Measurements from ENCODE around the gene DNAAF3.

Gene DNAAF3

DNA sequence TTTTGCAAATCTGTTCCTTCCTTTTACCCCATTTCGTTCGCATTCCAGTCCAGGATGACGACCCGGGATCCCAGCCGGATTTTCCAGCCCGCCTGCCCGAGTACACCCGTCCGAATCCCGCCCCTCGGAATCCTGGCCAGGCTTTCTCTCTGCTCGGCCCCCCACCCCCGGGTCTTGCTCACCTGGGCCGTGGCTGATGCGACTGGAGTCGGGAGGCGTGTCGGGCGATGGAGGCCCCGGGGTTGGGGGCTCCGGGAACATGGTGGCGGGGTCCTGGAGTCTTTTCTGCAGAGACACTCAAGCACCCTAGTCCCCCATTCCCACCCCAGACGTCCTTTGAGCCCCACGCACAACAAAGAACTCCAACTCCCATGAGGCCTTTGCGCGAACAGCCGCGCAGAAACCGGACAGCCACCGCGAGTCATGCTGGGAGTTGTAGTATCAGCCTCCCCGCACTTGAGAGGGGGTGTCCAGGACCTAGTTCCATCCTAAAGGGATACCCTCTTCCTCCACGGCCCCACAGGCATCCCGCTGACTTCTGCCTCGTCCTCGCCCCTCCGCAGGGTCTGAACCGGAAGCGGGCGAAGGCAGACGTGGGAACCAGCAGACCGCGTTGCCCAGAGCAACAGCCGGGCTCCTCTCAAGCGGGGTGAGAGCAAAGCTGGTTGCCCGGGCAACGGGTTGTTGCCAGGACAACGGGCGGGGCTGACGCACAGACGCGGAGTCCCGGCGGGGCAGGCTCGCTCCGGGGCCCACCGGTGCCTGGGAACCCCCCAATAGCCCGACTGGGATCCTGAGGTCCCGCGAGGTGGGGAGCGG lies 12.6 kb upstream of the DNAAF3 start (continued):
- TF ChIP-seq ZNF341 (tag by site-specific recombination; IDR thresholded peaks at IDR 0.05; ENCODE audit: low read depth) (peak; percentile 85), ZNF24 (tag by site-specific recombination; IDR thresholded peaks at IDR 0.05) (no peak)
- TF ChIP-seq, protein P1, sequence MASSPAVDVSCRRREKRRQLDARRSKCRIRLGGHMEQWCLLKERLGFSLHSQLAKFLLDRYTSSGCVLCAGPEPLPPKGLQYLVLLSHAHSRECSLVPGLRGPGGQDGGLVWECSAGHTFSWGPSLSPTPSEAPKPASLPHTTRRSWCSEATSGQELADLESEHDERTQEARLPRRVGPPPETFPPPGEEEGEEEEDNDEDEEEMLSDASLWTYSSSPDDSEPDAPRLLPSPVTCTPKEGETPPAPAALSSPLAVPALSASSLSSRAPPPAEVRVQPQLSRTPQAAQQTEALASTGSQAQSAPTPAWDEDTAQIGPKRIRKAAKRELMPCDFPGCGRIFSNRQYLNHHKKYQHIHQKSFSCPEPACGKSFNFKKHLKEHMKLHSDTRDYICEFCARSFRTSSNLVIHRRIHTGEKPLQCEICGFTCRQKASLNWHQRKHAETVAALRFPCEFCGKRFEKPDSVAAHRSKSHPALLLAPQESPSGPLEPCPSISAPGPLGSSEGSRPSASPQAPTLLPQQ (tag by site-specific recombination; IDR thresholded peaks at IDR 0.05): peak; percentile 96
- TF ChIP-seq, protein P2, sequence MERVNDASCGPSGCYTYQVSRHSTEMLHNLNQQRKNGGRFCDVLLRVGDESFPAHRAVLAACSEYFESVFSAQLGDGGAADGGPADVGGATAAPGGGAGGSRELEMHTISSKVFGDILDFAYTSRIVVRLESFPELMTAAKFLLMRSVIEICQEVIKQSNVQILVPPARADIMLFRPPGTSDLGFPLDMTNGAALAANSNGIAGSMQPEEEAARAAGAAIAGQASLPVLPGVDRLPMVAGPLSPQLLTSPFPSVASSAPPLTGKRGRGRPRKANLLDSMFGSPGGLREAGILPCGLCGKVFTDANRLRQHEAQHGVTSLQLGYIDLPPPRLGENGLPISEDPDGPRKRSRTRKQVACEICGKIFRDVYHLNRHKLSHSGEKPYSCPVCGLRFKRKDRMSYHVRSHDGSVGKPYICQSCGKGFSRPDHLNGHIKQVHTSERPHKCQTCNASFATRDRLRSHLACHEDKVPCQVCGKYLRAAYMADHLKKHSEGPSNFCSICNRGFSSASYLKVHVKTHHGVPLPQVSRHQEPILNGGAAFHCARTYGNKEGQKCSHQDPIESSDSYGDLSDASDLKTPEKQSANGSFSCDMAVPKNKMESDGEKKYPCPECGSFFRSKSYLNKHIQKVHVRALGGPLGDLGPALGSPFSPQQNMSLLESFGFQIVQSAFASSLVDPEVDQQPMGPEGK (tag by site-specific recombination; IDR thresholded peaks at IDR 0.05): peak; percentile 23; the same call in 1 of the 2 replicates

DNA sequence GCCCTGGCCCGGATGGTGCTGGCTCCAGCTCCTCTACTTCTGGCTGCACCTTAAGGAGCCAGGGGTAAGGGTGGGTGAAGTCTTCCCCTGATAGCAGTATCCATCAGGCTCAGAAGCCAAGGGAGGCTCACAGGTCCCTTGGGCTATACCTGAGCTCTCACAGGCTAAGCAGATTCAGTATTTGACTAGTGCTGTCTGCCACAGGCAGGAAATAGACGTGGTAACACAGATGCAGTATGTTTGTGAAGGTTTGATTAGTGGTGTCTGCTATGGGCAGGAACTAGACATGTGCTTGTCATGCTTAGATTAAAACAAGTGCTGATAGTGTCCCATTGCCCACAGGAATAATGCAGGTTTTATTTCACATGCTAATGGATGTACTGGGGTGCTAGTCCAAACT lies 9.7 kb upstream of the DNAAF3 start:
- Histone ChIP-seq H3K9me3 (ENCODE audit: control insufficient read depth, insufficient read depth, low read depth, low read length) (no peaks in the 10 kb centered on the region), H3K4me1 (ENCODE audit: control insufficient read depth, insufficient read depth, low read length) (peaks cover 12% of the 10 kb centered on the region), H3K36me3 (ENCODE audit: control insufficient read depth in 2 of 2, insufficient read depth in 1 of 2, low read length in 2 of 2) (no peaks in the 10 kb centered on the region), H3K27ac (ENCODE audit: extremely low read depth, low read depth, low read length) (no peak overlapping the region), H3K4me3 (ENCODE audit: low read depth, low read length) (no peak overlapping the region)
- ChIA-PET POLR2A (interaction anchor here (0.8 to 1.2 kb wide), 2 partner anchors 29 to 84 kb away, joined by 3 read pairs; no protein-coding TSS in a partner anchor), CTCF (interaction anchor here (0.8 to 3.6 kb wide), 3 partner anchors 10 to 36 kb away, joined by 3 to 22 read pairs (median 10); partner anchors contain the start of gene DNAAF3)
- TF ChIP-seq SP3 (tag by site-specific recombination; IDR thresholded peaks at IDR 0.05) (0 out of 2 replicates have a peak, but pooled peaks have one; percentile 22), ZBTB17 (tag by site-specific recombination; IDR thresholded peaks at IDR 0.05) (peak; percentile 99), ZNF23 (tag by site-specific recombination; IDR thresholded peaks at IDR 0.05; ENCODE audit: borderline replicate concordance) (peak; percentile 100), SETDB1 (IDR thresholded peaks at IDR 0.05; ENCODE audit: insufficient read length, low read length) (peak; percentile 37), ZNF555 (tag by site-specific recombination; conservative IDR thresholded peaks at IDR 0.05) (no peak)
- TF ChIP-seq, protein P3, sequence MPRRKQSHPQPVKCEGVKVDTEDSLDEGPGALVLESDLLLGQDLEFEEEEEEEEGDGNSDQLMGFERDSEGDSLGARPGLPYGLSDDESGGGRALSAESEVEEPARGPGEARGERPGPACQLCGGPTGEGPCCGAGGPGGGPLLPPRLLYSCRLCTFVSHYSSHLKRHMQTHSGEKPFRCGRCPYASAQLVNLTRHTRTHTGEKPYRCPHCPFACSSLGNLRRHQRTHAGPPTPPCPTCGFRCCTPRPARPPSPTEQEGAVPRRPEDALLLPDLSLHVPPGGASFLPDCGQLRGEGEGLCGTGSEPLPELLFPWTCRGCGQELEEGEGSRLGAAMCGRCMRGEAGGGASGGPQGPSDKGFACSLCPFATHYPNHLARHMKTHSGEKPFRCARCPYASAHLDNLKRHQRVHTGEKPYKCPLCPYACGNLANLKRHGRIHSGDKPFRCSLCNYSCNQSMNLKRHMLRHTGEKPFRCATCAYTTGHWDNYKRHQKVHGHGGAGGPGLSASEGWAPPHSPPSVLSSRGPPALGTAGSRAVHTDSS (tag by site-specific recombination; IDR thresholded peaks at IDR 0.05): no peak

DNA sequence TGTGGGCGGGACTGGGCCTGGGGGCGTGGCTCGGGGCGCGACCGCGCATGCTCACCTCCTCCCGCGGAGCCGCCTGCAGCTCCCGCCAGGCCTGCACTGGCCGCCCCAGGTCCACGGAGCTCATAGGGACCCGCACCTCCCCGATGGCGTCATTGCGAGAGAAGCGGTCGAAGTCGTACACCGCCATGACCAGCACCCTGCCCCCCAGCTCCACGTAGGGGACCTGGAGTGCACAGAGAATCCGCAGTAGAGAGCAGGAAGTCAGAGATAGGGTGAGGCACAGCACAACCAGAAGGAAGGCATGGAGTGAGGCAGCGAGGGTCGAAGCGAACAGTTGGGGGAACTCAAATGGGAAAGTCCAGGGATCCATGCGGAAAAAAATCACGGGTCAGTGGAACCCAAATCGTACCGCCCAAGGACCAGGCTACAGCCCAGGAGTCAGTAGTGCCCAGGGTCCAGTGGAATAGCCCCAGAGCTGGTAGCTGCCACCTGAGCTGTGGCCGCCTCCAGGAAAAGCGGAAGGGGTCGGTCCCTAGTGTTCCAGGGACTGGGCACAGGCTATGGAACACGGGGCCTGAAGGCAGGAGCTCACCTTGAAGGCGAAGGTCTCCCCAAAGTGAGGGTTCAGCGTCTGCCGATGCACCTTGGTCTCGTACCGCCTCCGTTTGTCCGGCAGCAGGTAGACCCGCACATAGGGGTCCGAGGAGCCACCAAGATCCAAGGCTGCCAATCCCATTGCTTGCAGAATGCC lies 8.9 kb upstream of the DNAAF3 start:
- no peak overlapping the region for H3K4me3 ChIP-seq (ENCODE audit: low read depth, low read length)
- no peaks in the 10 kb centered on the region for H3K36me3 ChIP-seq (ENCODE audit: control insufficient read depth in 2 of 2, insufficient read depth in 1 of 2, low read length in 2 of 2)
- H3K27ac ChIP-seq (ENCODE audit: extremely low read depth, low read depth, low read length): no peak overlapping the region
- peaks cover 12% of the 10 kb centered on the region for H3K4me1 ChIP-seq (ENCODE audit: control insufficient read depth, insufficient read depth, low read length)
- ChIA-PET CTCF (interaction anchor here (0.8 to 3.6 kb wide), 5 partner anchors 9 to 194 kb away, joined by 3 to 22 read pairs (median 4); partner anchors contain the start of gene DNAAF3), POLR2A (interaction anchor here (0.8 to 1.2 kb wide), 2 partner anchors 29 to 84 kb away, joined by 3 read pairs; no protein-coding TSS in a partner anchor)
- no peak for TF ChIP-seq ZNF560 (tag by site-specific recombination; IDR thresholded peaks at IDR 0.05; ENCODE audit: borderline replicate concordance)
- no peak for TF ChIP-seq ZNF292 (tag by site-specific recombination; IDR thresholded peaks at IDR 0.05; ENCODE audit: borderline replicate concordance, low read depth)
- TF ChIP-seq ZNF121 (tag by site-specific recombination; IDR thresholded peaks at IDR 0.05): no peak
- TF ChIP-seq, protein P4, sequence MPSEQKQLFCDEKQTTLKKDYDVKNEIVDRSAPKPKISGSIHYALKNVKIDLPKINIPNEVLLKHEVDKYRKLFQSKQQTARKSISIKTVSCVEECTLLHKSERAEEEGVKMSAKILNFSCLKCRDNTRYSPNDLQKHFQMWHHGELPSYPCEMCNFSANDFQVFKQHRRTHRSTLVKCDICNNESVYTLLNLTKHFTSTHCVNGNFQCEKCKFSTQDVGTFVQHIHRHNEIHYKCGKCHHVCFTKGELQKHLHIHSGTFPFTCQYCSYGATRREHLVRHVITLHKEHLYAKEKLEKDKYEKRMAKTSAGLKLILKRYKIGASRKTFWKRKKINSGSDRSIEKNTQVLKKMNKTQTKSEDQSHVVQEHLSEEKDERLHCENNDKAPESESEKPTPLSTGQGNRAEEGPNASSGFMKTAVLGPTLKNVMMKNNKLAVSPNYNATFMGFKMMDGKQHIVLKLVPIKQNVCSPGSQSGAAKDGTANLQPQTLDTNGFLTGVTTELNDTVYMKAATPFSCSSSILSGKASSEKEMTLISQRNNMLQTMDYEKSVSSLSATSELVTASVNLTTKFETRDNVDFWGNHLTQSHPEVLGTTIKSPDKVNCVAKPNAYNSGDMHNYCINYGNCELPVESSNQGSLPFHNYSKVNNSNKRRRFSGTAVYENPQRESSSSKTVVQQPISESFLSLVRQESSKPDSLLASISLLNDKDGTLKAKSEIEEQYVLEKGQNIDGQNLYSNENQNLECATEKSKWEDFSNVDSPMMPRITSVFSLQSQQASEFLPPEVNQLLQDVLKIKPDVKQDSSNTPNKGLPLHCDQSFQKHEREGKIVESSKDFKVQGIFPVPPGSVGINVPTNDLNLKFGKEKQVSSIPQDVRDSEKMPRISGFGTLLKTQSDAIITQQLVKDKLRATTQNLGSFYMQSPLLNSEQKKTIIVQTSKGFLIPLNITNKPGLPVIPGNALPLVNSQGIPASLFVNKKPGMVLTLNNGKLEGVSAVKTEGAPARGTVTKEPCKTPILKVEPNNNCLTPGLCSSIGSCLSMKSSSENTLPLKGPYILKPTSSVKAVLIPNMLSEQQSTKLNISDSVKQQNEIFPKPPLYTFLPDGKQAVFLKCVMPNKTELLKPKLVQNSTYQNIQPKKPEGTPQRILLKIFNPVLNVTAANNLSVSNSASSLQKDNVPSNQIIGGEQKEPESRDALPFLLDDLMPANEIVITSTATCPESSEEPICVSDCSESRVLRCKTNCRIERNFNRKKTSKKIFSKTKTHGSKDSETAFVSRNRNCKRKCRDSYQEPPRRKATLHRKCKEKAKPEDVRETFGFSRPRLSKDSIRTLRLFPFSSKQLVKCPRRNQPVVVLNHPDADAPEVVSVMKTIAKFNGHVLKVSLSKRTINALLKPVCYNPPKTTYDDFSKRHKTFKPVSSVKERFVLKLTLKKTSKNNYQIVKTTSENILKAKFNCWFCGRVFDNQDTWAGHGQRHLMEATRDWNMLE (tag by site-specific recombination; conservative IDR thresholded peaks at IDR 0.05; ENCODE audit: low read depth): no peak
- no peak for TF ChIP-seq ZNF175 (tag by site-specific recombination; IDR thresholded peaks at IDR 0.05)
- no peak for TF ChIP-seq SP3 (tag by site-specific recombination; IDR thresholded peaks at IDR 0.05)
- TF ChIP-seq SETDB1 (IDR thresholded peaks at IDR 0.05; ENCODE audit: insufficient read length, low read length): no peak
- no peak for TF ChIP-seq ZNF510 (tag by site-specific recombination; IDR thresholded peaks at IDR 0.05; ENCODE audit: insufficient replicate concordance)
- no peaks in the 10 kb centered on the region for H3K9me3 ChIP-seq (ENCODE audit: control insufficient read depth, insufficient read depth, low read depth, low read length)

Measured in HEK293 (cell line).